Adrenal gland (tissue), 5 donors: ENCODE results near the gene C1QC.

Experiments
- POLR2A ChIP-seq, 2 donors: fragments of 450-650 bp; IDR thresholded peaks; one replicate each; pipeline ENCODE4 v1.6.1; 2017; ENCODE audit warnings: antibody characterized with exemption in 2 of 2, mild to moderate bottlenecking in 2 of 2, moderate library complexity in 1 of 2
- TF ChIP-seq, protein P1 (sequence below), 6 experiments: fragments of 450-650 bp in 4 of 6; fragments of 200-600 bp in 2 of 6; sonication (generic) in 1 of 6; IDR thresholded peaks; 1 replicate in 5 of 6; 2 replicates in 1 of 6; pipeline versions ENCODE4 v1.5.1 to v1.8.0; 2016 to 2021; ENCODE audit warnings: antibody characterized with exemption in 6 of 6, mild to moderate bottlenecking in 2 of 6, moderate library complexity in 1 of 6
- donor health status: DM: no; HTN: no; CAD: no.

GRCh38 chr1:22618056-22618455, 25.4 kb upstream of the C1QC start:
- TF ChIP-seq, protein P1, sequence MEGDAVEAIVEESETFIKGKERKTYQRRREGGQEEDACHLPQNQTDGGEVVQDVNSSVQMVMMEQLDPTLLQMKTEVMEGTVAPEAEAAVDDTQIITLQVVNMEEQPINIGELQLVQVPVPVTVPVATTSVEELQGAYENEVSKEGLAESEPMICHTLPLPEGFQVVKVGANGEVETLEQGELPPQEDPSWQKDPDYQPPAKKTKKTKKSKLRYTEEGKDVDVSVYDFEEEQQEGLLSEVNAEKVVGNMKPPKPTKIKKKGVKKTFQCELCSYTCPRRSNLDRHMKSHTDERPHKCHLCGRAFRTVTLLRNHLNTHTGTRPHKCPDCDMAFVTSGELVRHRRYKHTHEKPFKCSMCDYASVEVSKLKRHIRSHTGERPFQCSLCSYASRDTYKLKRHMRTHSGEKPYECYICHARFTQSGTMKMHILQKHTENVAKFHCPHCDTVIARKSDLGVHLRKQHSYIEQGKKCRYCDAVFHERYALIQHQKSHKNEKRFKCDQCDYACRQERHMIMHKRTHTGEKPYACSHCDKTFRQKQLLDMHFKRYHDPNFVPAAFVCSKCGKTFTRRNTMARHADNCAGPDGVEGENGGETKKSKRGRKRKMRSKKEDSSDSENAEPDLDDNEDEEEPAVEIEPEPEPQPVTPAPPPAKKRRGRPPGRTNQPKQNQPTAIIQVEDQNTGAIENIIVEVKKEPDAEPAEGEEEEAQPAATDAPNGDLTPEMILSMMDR (IDR thresholded peaks at IDR 0.05): no peak
- no peak for TF ChIP-seq POLR2A (IDR thresholded peaks at IDR 0.05)
